Measurements from ENCODE around the gene ZFX.

The ZFX gene

GRCh38 chrX:24169211-24169610 lies 19.7 kb downstream of the ZFX start:
- no peak overlapping the region for H3K27ac ChIP-seq
- no peaks in the 10 kb centered on the region for H3K27me3 ChIP-seq (ENCODE audit: insufficient read depth, low read depth)
- no peaks in the 10 kb centered on the region for H4K20me1 ChIP-seq (ENCODE audit: insufficient read depth)
- no peak overlapping the region for H3K4me3 ChIP-seq (IDR thresholded peaks at IDR 0.05; ENCODE audit: insufficient read depth, low read depth, low read length)
- no peak overlapping the region for H3K4me2 ChIP-seq
- H3K9ac ChIP-seq = no peak overlapping the region
- no peak overlapping the region for H2AFZ ChIP-seq (ENCODE audit: low read depth)
- peaks cover 81% of the 10 kb centered on the region for H3K79me2 ChIP-seq (ENCODE audit: insufficient read depth, low read depth)
- no peak for TF ChIP-seq CTCF (conservative IDR thresholded peaks at IDR 0.05; ENCODE audit: low read depth, low read length)
- H3K4me1 ChIP-seq (ENCODE audit: low read depth, poor library complexity, severe bottlenecking) = no peaks in the 10 kb centered on the region
- no peaks in the 10 kb centered on the region; the same call in 1 of the 2 replicates for H3K36me3 ChIP-seq (ENCODE audit: insufficient read depth)

- Histone ChIP-seq H3K4me2 (no peak overlapping the region), H4K20me1 (ENCODE audit: insufficient read depth) (no peaks in the 10 kb centered on the region), H3K4me3 (IDR thresholded peaks at IDR 0.05; ENCODE audit: insufficient read depth, low read depth, low read length) (no peak overlapping the region), H3K79me2 (ENCODE audit: insufficient read depth, low read depth) (peaks cover 40% of the 10 kb centered on the region; the same call in 1 of the 2 replicates), H3K27me3 (ENCODE audit: insufficient read depth, low read depth) (no peaks in the 10 kb centered on the region), H3K4me1 (ENCODE audit: low read depth, poor library complexity, severe bottlenecking) (no peaks in the 10 kb centered on the region), H3K9ac (no peak overlapping the region), H3K27ac (no peak overlapping the region), H3K36me3 (ENCODE audit: insufficient read depth) (no peaks in the 10 kb centered on the region; the same call in 1 of the 2 replicates), H2AFZ (ENCODE audit: low read depth) (no peak overlapping the region)
- TF ChIP-seq CTCF (conservative IDR thresholded peaks at IDR 0.05; ENCODE audit: low read depth, low read length) = no peak
Observed at GRCh38 chrX:24173115-24173847, 23.8 kb downstream of the ZFX start.

GRCh38 chrX:24175276-24175675 lies 25.7 kb downstream of the ZFX start:
- H3K36me3 ChIP-seq (ENCODE audit: insufficient read depth) = no peaks in the 10 kb centered on the region; the same call in 1 of the 2 replicates
- no peak for TF ChIP-seq CTCF (conservative IDR thresholded peaks at IDR 0.05; ENCODE audit: low read depth, low read length)
- no peak overlapping the region for H3K4me2 ChIP-seq
- no peaks in the 10 kb centered on the region for H3K4me1 ChIP-seq (ENCODE audit: low read depth, poor library complexity, severe bottlenecking)
- no peaks in the 10 kb centered on the region for H3K27me3 ChIP-seq (ENCODE audit: insufficient read depth, low read depth)
- H2AFZ ChIP-seq (ENCODE audit: low read depth) = no peak overlapping the region
- no peak overlapping the region for H3K9ac ChIP-seq
- no peak overlapping the region for H3K4me3 ChIP-seq (IDR thresholded peaks at IDR 0.05; ENCODE audit: insufficient read depth, low read depth, low read length)
- H3K27ac ChIP-seq = no peak overlapping the region
- H4K20me1 ChIP-seq (ENCODE audit: insufficient read depth) = no peaks in the 10 kb centered on the region
- peaks cover 23% of the 10 kb centered on the region; the same call in 1 of the 2 replicates for H3K79me2 ChIP-seq (ENCODE audit: insufficient read depth, low read depth)

DNA sequence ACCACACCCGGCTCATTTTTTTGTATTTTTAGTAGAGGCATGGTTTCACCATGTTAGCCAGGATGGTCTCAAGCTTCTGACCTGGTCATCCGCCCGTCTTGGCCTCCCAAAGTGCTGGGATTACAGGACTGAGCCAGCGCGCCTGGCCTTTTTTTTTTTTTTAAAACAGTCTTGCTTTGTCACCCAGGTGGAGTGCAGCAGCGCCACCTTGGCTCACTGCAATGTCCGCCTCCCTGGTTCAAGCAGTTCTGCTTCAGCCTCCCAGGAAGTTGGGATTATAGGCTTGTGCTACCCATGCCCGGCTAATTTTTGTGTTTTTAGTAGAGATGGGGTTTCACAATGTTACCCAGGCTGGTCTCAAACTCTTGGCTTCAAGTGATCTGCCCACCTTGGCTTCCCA lies 28.9 kb downstream of the ZFX start:
- Histone ChIP-seq H3K36me3 (ENCODE audit: insufficient read depth) (no peaks in the 10 kb centered on the region), H3K79me2 (ENCODE audit: insufficient read depth, low read depth) (peaks cover 24% of the 10 kb centered on the region; the same call in 1 of the 2 replicates), H3K9ac (no peak overlapping the region), H3K4me1 (ENCODE audit: low read depth, poor library complexity, severe bottlenecking) (no peaks in the 10 kb centered on the region), H3K27me3 (ENCODE audit: insufficient read depth, low read depth) (no peaks in the 10 kb centered on the region), H2AFZ (ENCODE audit: low read depth) (no peak overlapping the region), H3K27ac (no peak overlapping the region), H4K20me1 (ENCODE audit: insufficient read depth) (no peaks in the 10 kb centered on the region), H3K4me3 (IDR thresholded peaks at IDR 0.05; ENCODE audit: insufficient read depth, low read depth, low read length) (no peak overlapping the region), H3K4me2 (no peak overlapping the region)
- TF ChIP-seq CTCF (conservative IDR thresholded peaks at IDR 0.05; ENCODE audit: low read depth, low read length) = no peak
